CD4-positive, alpha-beta T cell treated with Interleukin-6 for 4 hours (primary cell): ENCODE measurements around the gene AADAC.
"Not testable (repeated sequence)": the region's sequence is repeated elsewhere in the genome, so short reads cannot be mapped to it uniquely, and the experiment has no call there.

ENCODE experiments used
- DNase-seq: peaks from one replicate; pipeline ENCODE4 v3.0.0-alpha.2; 2020; ENCODE audit warnings: mixed read lengths

Gene AADAC

DNA sequence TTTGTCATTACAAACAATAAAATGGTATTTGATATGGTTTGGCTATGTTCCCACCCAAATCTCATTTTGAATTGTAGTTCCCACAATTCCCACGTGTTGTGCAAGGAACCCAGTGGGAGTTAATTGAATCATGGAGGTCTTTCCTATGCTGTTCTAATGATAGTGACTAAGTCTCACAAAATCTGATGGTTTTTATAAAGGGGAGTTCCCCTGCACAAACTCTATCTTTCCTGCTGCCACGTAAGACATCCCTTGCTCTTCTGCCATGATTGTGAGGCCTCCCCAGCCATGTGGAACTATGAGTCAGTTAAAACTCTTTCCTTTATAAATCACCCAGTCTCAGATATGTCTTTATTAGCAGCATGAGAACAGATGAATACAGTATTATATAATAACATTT lies 15.4 kb upstream of the AADAC start:
- no peak for DNase-seq

DNA sequence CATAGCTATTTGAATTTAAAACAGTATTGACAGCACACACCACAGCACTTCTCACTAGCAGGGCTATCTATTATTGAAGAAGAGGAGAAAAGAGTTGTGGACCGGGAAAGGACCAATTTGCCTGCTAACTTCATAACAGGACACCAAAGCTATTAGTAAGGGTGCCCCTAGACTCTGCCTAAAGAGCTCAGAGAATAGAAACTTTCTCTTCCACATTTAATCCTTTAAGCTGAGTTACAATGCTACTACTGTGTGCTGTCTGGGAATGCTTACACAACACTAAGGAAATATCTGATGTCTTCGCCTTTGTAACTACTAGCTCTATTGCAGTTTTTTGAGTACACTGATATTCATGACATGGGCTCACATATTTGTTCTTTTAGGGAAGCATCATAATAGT lies 13.5 kb upstream of the AADAC start:
- DNase-seq, result no peak

DNA sequence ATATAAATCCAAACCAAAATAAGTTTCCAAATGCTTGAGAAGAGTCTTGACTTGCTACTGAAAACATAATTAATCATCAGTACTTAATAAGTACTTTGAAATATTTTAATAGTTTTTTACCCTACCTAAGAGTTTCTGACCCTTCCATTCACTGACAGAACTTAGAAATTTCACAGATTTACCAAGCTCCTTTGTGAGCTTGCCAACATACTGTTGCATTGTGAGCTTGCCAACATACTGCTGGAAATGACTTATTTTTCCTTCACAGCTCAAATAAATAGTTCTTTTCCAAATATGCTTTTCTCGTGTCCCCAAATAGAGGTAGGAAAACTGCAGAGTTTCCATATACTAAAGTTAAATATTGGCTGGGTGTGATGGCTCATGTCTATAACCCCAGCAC lies 9.6 kb upstream of the AADAC start:
- no peak for DNase-seq

DNA sequence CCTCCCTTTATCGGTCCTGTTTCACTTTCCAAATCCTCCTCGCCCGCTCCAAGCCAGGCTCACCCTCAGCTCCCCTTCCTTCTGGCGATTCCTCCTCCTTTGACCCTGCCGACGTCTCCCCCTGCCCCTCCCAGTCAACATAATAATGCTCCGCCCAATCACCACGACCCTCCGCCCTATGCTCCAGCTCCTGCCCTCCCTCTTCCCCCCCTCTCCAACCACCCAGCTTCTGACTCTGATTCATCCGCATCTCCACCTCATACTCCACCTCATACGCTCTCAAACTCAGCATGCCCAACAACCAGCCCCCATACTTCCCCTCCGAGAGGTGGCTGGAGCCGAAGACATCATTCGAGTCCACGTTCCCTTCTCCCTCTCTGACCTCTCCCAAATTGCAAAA lies 7.1 kb upstream of the AADAC start:
- DNase-seq, result no peak

DNA sequence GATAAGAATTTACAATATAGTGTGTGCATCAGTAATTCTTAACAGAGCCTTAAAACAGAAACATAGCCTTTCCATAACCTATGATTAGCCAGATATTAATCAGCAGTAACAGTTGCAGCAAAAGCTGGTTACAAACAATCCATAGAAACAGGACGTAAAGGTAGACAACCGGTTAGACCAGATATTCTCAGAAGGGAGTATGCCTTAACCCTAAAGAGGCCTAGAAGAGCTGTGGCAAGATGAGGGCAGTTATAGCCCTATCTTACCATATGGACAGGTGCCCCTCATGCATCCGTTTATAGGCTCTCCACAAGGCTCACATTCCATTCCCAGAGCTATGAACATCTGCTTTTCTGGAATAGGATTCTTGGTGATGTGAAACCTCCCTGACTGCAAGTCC lies 5.0 kb upstream of the AADAC start:
- DNase-seq, result not testable (repeated sequence)

DNA sequence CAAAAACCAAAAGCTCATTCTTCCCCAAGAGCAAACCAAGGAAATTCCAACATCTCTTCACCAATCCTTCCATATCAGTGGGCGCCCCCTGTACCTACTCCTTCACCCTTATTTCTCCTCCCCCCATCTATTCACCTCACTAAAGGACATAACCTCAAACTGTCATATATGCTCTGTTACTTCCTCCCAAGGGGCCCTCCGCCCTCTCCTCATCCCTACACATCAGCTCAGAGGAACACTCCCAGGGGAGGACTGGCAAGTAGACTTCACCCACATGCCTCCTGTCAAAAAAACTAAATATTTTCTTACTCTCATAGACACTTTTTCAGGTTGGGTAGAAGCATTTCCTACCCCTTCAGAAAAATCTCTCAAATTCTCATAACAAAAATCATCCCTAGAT lies 2.4 kb upstream of the AADAC start:
- no peak for DNase-seq

DNA sequence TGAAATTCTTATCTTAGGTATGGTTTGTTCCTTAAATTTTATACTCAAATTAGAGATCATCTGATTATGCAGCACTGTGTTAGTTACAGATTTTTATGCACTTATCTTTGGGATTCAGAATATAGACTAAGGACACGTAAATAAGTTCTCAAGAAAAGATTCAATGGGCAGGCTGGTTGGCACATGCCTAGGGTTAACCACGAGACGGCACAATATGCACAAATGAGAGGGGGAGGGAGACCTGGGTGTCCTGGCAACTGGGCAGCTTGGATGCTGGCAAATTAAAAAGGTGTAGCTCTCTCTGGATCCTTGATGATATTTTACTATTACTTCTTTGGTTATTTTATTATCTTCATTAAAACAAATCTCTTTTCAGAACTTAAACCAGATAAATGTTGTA lies 672 bp downstream of the AADAC start:
- no peak for DNase-seq

DNA sequence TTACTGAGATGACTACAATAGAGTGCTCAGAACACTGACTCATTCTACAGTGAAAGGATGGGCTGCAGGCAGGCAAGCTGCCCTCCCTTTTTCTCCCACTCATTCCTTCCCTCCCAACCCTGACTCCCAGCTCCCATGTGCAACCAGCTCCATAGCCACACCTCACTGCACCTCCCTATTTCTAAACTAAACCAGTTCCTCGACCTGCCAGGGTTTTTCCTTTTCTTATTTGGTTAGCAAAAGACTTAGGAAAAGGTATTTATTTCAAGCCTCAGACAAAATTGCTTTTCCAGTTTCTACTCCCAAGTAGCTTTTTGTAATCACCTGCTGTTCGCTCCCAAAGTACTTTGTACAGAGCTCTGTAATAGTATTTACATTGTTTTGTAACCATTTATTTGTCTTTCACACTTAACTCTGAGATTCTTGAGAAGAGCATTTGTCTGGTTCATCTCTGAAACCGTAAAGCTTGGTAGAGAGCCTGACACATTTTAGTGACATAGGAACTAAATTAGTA lies 2.2 kb downstream of the AADAC start:
- no peak for DNase-seq

DNA sequence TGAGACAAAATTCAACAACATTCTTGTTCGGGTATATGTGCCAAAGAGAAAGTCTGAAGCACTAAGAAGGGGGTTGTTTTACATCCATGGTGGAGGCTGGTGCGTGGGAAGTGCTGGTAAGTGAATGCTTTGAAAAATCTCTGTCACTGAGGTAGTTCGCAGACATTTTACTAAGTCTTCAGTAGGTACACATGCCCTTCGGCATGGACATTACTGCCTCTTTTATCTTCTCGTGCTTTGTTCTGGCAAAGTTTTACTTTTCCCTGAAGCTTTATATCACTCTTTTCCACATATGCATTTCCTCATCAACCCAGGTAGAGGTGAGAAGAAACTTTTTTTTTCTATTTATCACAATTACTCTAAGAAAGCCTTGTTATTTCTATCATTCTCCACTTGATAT lies 3.6 kb downstream of the AADAC start:
- DNase-seq, result no peak

DNA sequence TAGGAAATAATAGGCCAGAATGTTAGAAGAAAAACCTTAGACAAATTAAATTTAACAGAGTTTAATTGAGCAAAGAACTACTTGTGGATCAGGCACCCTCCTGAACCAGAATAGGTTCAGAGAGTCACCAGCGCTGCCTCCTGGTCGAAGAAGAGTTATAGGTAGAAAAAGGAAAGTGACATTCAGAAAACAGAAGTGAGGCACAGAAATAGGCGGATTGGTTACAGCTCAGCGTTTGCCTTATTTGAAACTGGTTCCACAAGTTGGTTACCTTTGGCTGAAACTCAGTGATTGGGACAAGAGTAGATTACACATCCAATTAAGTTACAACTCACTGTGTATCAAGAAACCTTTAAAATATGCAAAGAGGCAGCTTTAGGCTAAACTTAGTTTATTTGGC lies 4.4 kb downstream of the AADAC start:
- no peak for DNase-seq

DNA sequence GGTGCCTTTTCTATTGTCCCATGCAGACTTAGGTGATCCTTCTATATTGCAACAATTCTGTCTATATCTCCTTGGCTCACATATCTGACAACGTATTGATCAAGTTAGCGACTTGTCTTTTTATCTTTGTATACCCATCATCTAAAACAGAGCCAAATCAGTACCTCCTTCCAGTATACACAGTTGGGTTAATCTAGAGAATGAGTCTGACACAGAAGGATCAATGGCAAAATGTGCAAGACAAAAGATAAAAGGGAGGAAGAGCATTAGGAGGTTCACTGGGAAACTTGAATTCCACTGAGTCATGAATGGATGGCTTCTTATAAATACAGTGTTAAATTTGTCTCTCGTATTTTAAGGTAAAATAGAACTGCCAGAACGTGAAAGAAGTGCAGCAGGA lies 6.0 kb downstream of the AADAC start:
- DNase-seq, result no peak

DNA sequence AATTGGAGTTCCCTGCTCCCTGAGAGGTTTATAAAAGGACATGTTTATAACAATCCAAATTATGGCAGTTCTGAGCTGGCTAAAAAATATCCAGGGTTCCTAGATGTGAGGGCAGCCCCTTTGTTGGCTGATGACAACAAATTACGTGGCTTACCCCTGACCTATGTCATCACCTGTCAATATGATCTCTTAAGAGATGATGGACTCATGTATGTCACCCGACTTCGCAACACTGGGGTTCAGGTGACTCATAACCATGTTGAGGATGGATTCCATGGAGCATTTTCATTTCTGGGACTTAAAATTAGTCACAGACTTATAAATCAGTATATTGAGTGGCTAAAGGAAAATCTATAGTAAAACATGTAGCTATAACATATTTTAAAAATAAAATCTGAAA lies 13.9 kb downstream of the AADAC start:
- DNase-seq, result no peak

DNA sequence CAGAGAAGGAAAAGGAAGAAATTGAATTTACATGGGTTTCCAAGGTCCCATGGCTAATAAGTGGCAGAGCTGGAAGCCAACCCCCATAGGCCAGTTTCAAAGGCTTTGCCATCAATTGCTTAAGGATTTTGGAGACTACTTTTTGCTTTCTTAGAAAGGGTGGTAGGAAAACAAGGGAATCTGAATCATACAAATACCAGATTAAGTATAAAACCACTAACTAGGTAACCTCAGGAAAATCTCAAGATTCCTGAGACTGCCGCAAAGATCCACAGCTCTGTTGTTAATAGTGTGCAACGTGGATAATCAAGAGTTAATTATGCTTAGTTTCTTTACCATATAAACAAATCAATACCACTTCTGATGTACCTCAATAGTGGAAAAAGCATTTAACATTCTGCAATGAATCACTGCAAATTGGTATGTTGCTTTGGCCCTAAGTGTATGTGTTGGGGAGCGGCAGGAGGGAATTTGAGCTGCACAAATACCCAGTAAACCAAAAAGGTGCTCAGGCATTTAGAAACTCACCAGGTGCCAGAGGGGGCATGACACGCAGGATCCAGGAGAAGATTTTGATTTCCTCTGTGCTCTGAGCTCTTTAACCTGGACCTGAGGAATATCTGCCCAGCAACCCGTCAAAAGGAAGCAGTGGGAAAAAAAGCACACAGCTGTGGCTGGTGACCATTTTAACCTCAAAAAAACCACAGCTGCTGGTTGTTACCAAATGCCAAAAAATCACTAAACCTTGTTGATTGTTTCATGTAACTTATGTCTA lies 22.0 kb downstream of the AADAC start:
- no peak for DNase-seq

DNA sequence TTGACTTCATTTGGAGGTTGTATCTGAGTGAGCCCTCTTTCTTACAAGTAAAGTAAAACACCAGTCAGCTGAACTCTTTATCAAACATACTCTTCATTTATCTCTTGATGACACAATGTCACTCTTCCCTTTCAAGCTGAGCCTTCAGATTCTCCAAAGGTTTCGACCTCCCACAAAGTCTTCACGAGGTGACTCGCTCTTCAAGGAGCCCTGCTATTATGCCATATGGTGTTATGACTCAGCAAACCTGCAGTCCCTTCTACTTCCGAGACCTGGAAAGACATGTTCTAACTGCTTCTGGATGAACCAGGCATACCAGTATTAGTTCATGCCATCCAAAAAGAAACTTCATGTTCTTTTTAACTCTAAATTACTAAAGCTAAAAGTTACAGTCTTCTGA lies 23.1 kb downstream of the AADAC start:
- DNase-seq, result no peak

DNA sequence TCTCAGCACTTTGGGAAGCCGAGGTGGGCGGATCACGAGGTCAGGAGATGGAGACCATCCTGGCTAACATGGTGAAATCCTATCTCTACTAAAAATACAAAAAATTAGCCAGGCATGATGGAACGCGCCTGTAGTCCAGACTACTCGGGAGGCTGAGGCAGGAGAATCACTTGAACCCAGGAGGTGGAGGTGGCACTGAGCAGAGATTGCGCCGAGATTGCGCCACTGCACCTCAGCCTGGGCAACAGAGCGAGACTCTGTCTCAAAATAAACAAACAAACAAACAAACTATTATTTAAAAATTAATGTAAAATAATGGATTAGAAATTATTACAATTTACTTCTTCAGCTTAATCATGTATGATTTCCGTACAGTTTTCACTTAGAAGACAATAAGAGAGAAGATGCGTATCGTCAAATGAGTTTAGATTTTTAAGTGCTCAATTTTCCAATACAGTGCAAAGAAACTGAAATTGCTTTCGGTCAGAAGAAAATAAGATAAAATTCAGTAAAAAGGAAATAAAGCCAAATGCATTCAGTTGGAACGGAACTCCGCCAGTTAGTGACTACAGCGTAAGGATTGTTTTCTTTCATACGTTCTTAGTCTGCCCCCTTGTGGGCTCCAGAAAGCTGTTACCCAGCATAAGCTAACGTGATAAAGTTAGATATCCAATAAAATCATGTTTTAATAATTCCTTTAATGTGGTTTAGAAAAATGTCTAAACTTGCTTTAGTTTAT lies 24.8 kb downstream of the AADAC start:
- peak; percentile 30 for DNase-seq

DNA sequence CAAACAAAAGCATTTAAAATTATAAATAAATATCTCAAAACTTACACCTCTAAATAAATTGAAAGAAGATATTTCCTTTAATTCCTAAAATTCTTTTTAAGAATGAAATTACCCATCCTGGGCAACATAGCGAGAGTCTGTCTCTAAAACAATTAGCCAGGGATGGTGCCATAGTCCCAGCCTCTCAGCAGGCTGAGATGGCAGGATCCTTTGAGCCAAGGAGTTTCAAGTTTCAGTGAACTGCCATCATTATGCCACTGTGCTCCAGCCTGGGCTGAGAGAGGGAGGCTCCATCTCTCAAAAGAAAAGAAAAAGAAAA lies 25.4 kb downstream of the AADAC start:
- no peak for DNase-seq

DNA sequence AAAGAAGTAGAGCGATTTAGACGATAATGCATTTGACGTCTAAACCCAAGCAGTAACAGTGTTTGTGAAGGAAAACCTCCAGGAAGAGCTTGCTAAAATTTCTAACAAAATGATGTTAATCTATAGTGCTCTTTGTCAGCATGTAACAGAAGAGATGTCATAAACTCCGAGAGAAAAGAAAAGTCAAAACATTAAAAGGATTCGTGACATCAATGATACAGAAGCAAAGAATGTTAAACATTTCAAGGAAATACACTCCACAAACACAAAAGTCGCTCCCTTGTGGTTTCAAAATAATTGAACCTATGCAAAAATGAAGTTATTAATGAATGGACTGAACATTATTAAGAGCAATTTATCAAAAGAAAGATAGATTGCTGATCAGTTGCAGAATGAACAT lies 27.9 kb downstream of the AADAC start:
- no peak for DNase-seq

DNA sequence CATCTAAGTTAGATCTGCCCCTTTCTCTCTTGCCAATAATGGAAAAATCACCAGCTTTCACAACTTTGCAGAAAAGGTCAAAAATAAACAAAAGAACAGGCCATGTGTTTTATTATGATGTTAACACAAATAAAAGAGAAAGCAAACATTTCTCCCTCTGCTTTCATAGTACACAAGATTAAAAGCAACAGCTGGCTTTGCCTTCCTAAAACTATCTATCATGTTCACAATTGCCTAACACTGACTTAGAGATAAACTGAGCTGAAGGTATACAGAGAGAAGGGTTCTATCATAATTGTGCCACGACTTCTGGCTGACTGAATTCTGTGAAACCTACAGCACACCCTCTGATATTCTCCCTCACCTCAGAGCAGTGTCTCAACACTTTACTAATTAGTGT lies 29.4 kb downstream of the AADAC start:
- no peak for DNase-seq

DNA sequence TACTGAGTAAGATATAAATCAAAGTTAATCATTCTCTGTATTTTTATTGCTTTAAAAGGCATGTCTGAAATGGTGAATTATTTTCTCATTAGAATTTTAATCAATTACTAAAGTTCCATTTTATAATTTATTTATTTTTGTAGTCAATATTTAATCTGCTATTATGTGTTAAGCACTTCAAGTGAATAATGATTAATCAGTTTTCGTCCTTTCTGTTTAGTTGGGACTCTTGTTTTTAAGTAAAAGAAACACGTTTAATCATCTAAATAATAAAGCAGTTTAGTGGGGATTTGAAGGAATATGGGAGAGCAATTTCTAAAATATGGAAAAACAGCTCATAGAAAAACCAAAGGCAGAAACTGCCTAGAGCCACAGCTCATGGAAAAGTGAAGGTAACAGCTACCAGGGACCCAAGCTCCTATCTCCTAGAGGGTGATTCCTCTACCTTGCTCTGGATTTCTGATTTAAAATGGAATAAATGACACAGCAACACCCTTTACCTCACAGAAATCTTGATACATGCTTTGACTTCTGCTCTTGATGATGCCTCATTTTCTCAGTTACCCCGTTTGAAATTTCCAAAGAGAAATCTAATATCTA lies 31.5 kb downstream of the AADAC start:
- no peak for DNase-seq

DNA sequence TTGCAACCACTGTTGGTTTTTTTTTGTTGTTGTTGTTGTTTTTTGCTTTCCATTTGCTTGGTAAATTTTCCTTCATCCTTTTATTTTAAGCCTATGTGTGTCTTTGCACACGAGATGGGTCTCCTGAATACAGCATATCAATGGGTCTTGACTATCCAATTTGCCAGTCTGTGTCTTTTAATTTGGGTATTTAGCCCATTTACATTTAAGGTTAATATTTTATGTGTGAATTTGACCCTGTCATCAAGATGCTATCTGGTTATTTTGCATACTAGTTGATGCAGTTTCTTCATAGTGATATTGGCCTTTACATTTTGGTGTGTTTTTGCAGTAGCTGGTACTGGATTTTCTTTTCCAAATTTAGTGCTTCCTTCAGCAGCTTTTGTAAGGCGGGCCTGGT lies 36.1 kb downstream of the AADAC start:
- not testable (repeated sequence) for DNase-seq

DNA sequence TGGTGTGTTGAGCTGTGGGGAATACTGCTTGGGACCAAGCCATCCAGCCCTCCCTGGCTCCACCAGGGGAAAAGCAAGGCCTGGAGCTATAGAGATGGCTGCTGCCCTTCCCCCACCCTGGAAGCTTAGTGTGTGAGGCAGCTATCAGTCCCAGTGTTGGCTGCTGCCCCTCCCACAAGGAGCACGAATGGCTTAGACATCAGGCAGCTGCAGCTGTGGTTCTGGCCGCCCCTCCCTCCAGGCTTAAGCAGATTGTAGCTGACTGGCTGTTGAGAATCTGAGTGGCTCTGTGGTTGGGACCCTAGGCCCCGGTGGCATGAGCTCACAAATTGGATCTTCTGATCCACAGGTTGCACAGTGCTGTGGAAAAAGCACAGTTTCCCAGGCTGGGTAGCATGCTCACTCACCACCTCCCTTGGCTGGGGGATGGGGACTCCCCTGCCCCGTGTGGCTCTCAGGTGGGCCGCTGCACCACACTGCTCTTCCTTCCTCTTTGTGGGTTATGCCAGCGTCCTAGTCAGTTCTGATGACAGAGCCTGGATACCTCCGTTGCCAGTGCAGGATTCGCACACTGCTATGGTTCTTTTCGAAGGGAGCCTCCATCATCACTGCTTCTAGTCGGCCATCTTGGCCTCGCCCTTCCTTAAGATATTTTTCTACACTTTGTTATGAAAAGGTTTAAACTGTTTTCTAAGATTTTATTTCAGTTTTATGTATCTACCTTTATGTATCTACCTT lies 38.3 kb downstream of the AADAC start:
- DNase-seq, result no peak

DNA sequence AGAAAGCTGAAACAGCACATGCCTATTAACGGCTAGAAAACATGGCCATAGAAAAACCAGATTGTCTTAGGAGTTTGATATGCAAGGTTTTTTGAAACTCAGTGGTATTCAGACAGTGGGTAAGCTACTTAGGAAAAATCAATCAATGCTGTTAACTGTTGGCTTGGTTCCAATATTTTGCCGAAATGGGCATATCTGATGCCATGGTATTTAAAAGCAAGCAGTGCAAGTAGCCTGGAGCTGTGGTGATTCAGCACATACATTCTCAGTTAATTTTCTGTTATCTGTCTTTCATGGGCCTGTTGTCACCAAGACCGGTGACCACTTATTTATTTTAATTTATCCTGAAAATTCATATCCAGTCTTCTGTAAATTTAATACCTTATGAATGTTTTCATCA lies 42.2 kb downstream of the AADAC start:
- DNase-seq, result no peak

DNA sequence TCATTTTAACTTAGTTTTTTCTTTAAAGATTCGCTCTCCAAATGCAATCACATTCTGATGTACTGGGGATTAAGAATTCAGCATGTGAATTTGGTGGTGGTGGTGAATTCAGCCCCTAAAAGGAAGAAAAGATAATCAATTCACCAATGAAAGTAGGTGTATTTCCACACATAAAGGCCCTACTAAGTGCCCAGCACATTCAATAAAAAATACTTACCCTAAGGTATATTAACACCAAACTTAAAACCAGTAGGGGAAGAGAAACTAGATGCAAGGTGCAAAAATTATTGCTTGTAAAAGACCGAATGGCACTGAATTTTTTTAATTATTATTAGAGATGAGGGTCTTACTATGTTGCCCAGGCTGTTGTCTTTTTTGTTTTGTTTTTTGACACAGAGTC lies 42.7 kb downstream of the AADAC start:
- no peak for DNase-seq
